Renal cortex interstitium (tissue), 3 donors: ENCODE measurements around the gene PCDHGA2. TPM values are rescaled to one million over a fixed set of nuclear protein-coding genes. Genes with fewer than 3 reads are reported as not detected.

ENCODE experiments used
- polyA plus RNA-seq, 3 donors: library from polyadenylated mRNA; unstranded; fragments of 120-200 nt; gene quantifications; one replicate each; pipeline ENCODE4 v1.2.1, GENCODE V29; 2013; ENCODE audit not compliant: insufficient read length in 3 of 3

The PCDHGA2 gene
- polyA plus RNA-seq, 3 donors = 6.0 to 7.9 (median 6.1) TPM

Other genes with a start within 250 kb of the PCDHGA2 start
- gene PCDHB2, start 244.1 kb upstream of the PCDHGA2 start, polyA plus RNA-seq = 10 to 100 TPM in 1 of 3 donors, 1 to 10 TPM in 2; 4.9 to 11.5 (median 5.1) TPM
- 1 to 10 TPM; 3.3 to 3.9 (median 3.5) TPM for gene PCDHB3, start 238.3 kb upstream of the PCDHGA2 start, polyA plus RNA-seq
- gene PCDHB4, start 216.9 kb upstream of the PCDHGA2 start, polyA plus RNA-seq = 1 to 10 TPM; 1.2 to 2.6 (median 1.7) TPM
- gene PCDHB5, start 203.6 kb upstream of the PCDHGA2 start, polyA plus RNA-seq = 1 to 10 TPM; 6.0 to 9.0 (median 8.5) TPM
- 1 to 10 TPM; 2.4 to 3.2 (median 3.0) TPM for gene PCDHB6, start 188.7 kb upstream of the PCDHGA2 start, polyA plus RNA-seq
- gene PCDHB7, start 166.1 kb upstream of the PCDHGA2 start, polyA plus RNA-seq = 1 to 10 TPM; 4.0 to 4.4 (median 4.2) TPM
- 1 to 10 TPM; 1.8 to 3.7 (median 2.4) TPM for gene PCDHB8, start 161.0 kb upstream of the PCDHGA2 start, polyA plus RNA-seq
- gene PCDHB16, start 156.4 kb upstream of the PCDHGA2 start, polyA plus RNA-seq = 1 to 10 TPM; 5.0 to 7.6 (median 5.1) TPM
- gene PCDHB9, start 151.6 kb upstream of the PCDHGA2 start, polyA plus RNA-seq = 1 to 10 TPM; 4.1 to 4.4 (median 4.3) TPM
- gene PCDHB10, start 146.4 kb upstream of the PCDHGA2 start, polyA plus RNA-seq = 1 to 10 TPM; 4.8 to 7.5 (median 6.8) TPM
- 1 to 10 TPM; 4.0 to 6.3 (median 4.7) TPM for gene PCDHB11, start 139.1 kb upstream of the PCDHGA2 start, polyA plus RNA-seq
- 1 to 10 TPM; 4.6 to 5.1 (median 5.0) TPM for gene PCDHB12, start 130.0 kb upstream of the PCDHGA2 start, polyA plus RNA-seq
- gene PCDHB13, start 124.8 kb upstream of the PCDHGA2 start, polyA plus RNA-seq = 1 to 10 TPM; 6.9 to 7.9 (median 7.2) TPM
- 10 to 100 TPM in 2 of 3 donors, 1 to 10 TPM in 1; 9.5 to 11.6 (median 10.6) TPM for gene PCDHB14, start 115.4 kb upstream of the PCDHGA2 start, polyA plus RNA-seq
- 10 to 100 TPM; 13.2 to 15.0 (median 14.9) TPM for gene PCDHB15, start 93.4 kb upstream of the PCDHGA2 start, polyA plus RNA-seq
- gene SLC25A2, start 34.7 kb upstream of the PCDHGA2 start, polyA plus RNA-seq = under 1 TPM in 2 of 3 donors, not detected in 1; 0.14 to 0.35 TPM
- 100 to 1,000 TPM; 134 to 184 (median 157) TPM for gene TAF7, start 18.0 kb upstream of the PCDHGA2 start, polyA plus RNA-seq
- 1 to 10 TPM in 2 of 3 donors, under 1 TPM in 1; 0.92 to 1.2 (median 1.0) TPM for gene PCDHGA1, start 8.2 kb upstream of the PCDHGA2 start, polyA plus RNA-seq
- 1 to 10 TPM; 3.1 to 4.2 (median 3.6) TPM for gene PCDHGA3, start 5.1 kb downstream of the PCDHGA2 start, polyA plus RNA-seq
- 1 to 10 TPM; 1.5 to 2.5 (median 2.2) TPM for gene PCDHGB1, start 11.3 kb downstream of the PCDHGA2 start, polyA plus RNA-seq
- 1 to 10 TPM; 2.0 to 3.4 (median 2.2) TPM for gene PCDHGA4, start 16.3 kb downstream of the PCDHGA2 start, polyA plus RNA-seq
- gene PCDHGB2, start 21.2 kb downstream of the PCDHGA2 start, polyA plus RNA-seq = 1 to 10 TPM; 3.5 to 4.3 (median 3.8) TPM
- 1 to 10 TPM; 2.1 to 2.7 (median 2.6) TPM for gene PCDHGA5, start 25.4 kb downstream of the PCDHGA2 start, polyA plus RNA-seq
- gene PCDHGB3, start 31.5 kb downstream of the PCDHGA2 start, polyA plus RNA-seq = 1 to 10 TPM; 2.1 to 2.5 (median 2.5) TPM
- gene PCDHGA6, start 35.1 kb downstream of the PCDHGA2 start, polyA plus RNA-seq = 1 to 10 TPM; 6.5 to 8.0 (median 7.2) TPM
- 1 to 10 TPM; 2.0 to 2.7 (median 2.5) TPM for gene PCDHGA7, start 44.0 kb downstream of the PCDHGA2 start, polyA plus RNA-seq
- gene PCDHGB4, start 48.9 kb downstream of the PCDHGA2 start, polyA plus RNA-seq = 1 to 10 TPM; 4.9 to 6.5 (median 6.1) TPM
- 1 to 10 TPM in 1 of 3 donors, under 1 TPM in 2; 0.58 to 1.0 (median 0.61) TPM for gene PCDHGA8, start 53.9 kb downstream of the PCDHGA2 start, polyA plus RNA-seq
- gene PCDHGB5, start 59.2 kb downstream of the PCDHGA2 start, polyA plus RNA-seq = 10 to 100 TPM in 2 of 3 donors, 1 to 10 TPM in 1; 8.6 to 11.5 (median 10.8) TPM
- 1 to 10 TPM; 3.6 to 6.2 (median 5.4) TPM for gene PCDHGA9, start 64.0 kb downstream of the PCDHGA2 start, polyA plus RNA-seq
- gene PCDHGB6, start 69.3 kb downstream of the PCDHGA2 start, polyA plus RNA-seq = 1 to 10 TPM; 6.7 to 7.6 (median 7.6) TPM
- 1 to 10 TPM; 3.0 to 3.7 (median 3.3) TPM for gene PCDHGA10, start 74.2 kb downstream of the PCDHGA2 start, polyA plus RNA-seq
- gene PCDHGB7, start 78.9 kb downstream of the PCDHGA2 start, polyA plus RNA-seq = 10 to 100 TPM; 15.2 to 16.6 (median 15.7) TPM
- 1 to 10 TPM; 3.9 to 5.4 (median 5.2) TPM for gene PCDHGA11, start 82.3 kb downstream of the PCDHGA2 start, polyA plus RNA-seq
- 1 to 10 TPM; 1.5 to 3.0 (median 1.9) TPM for gene PCDHGA12, start 91.7 kb downstream of the PCDHGA2 start, polyA plus RNA-seq
- gene PCDHGC3, start 137.2 kb downstream of the PCDHGA2 start, polyA plus RNA-seq = 100 to 1,000 TPM in 1 of 3 donors, 10 to 100 TPM in 2; 90.0 to 127 (median 97.3) TPM
- gene PCDHGC4, start 146.3 kb downstream of the PCDHGA2 start, polyA plus RNA-seq = 1 to 10 TPM; 3.4 to 3.9 (median 3.6) TPM
- gene PCDHGC5, start 150.3 kb downstream of the PCDHGA2 start, polyA plus RNA-seq = 1 to 10 TPM in 1 of 3 donors, under 1 TPM in 2; 0.34 to 1.2 (median 0.36) TPM